Activated CD4-positive, alpha-beta memory T cell treated with anti-CD3 and anti-CD28 coated beads for 36 hours (primary cell): ENCODE data around the gene TIMP2. TPM values are rescaled to one million over a fixed set of nuclear protein-coding genes. Genes with fewer than 3 reads are reported as not detected.

ENCODE experiments used
- CTCF ChIA-PET: fragments of 350-600 bp; sonication (Branson Sonifier 250); formaldehyde crosslinking; loops from one replicate; lab custom pipeline; 2021; ENCODE audit warnings: antibody characterized with exemption, inconsistent platforms; lab: Charles Lee
- POLR2A ChIA-PET: fragments of 350-600 bp; sonication (Branson Sonifier 250); formaldehyde crosslinking; loops from one replicate; lab custom pipeline; 2021; ENCODE audit warnings: antibody characterized with exemption; lab: Charles Lee
- DNase-seq: peaks from one replicate; pipeline ENCODE4 v3.0.0-alpha.2; 2020
- H3K27ac Mint-ChIP-seq: one replicate; pipeline ENCODE4 v1.8.0; 2021; ENCODE audit warnings: mixed read lengths
- H3K27me3 Mint-ChIP-seq: one replicate; pipeline ENCODE4 v1.8.0; 2021; ENCODE audit warnings: mixed read lengths
- H3K36me3 Mint-ChIP-seq: one replicate; pipeline ENCODE4 v1.8.0; 2021; ENCODE audit warnings: mixed read lengths
- H3K4me1 Mint-ChIP-seq: one replicate; pipeline ENCODE4 v1.8.0; 2021; ENCODE audit warnings: low read depth, mixed read lengths
- H3K4me3 Mint-ChIP-seq: one replicate; pipeline ENCODE4 v1.8.0; 2021; ENCODE audit warnings: mild to moderate bottlenecking, mixed read lengths
- H3K9me3 Mint-ChIP-seq: one replicate; pipeline ENCODE4 v1.8.0; 2021; ENCODE audit warnings: mixed read lengths
- intact Hi-C: fragments of 100-400 bp; cut with micrococcal nuclease; formaldehyde crosslinking; loops from one replicate; pipeline ENCODE4 v1.15.1; 2023
- total RNA-seq, 2 experiments: library from RNA; stranded (reverse); gene quantifications; one replicate each; pipeline ENCODE4 v1.2.3, GENCODE V29; 2021

TIMP2 gene
- total RNA-seq, 2 experiments from 2014 or later, result 1.1 TPM

DNA sequence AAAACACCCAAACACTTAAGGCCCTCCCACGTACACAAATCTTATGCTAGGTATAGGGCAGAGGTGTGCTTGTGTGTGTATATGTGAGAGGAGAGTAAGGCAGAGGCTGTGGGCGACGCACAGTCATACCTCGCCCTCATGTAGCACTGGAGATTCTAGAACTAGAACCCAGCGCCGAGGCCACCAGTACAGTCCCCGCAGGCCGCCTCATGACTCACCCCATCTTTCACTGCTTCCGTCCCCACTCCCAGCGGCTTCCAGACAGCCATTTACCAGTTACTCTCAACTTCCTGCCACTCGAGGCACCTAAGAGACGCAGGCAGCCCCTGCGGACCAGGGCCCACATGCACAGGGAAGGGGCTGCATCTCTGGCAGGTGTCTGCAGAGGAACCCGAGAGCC, 119.9 kb downstream of the TIMP2 start:
- ChIA-PET POLR2A (interaction anchor here (0.8 to 1.8 kb wide), 11 partner anchors 12 to 79 kb away, joined by 3 to 14 read pairs (median 3); no protein-coding TSS in a partner anchor), CTCF (interaction anchor here (0.7 to 1.5 kb wide), 6 partner anchors 20 to 167 kb away, joined by 3 to 5 read pairs (median 3); partner anchors contain the start of gene USP36)
- Mint-ChIP-seq H3K27me3 (no peaks in the 10 kb centered on the region), H3K4me1 (peaks cover 54% of the 10 kb centered on the region), H3K9me3 (no peaks in the 10 kb centered on the region), H3K27ac (peak overlapping the region; percentile 95), H3K4me3 (peak overlapping the region; percentile 51), H3K36me3 (peaks cover 68% of the 10 kb centered on the region)
- peak; percentile 93 for DNase-seq
- intact Hi-C loops, result loop anchor here (1.0 to 5.0 kb wide), 5 partner anchors 12 to 423 kb away; partner anchors contain the start of gene USP36

DNA sequence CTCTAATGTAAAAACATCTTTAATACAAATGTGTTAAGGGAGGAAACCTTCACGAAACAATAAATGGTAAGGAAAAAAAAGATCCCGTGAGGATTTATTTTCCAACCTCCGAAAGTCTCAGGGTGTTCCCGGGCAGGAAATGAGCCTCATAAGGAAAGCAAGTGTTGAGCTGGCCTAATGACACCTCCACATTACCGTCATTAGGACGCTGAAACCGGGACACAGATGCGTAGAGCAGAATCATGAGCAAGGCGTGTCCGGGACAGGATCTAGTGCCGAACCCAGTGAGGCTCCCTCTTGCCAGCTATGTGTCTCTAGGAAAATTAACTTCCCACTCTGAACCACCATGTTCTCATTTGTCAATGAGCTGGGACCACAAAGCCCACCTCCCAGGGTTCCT, 120.4 kb downstream of the TIMP2 start:
- ChIA-PET CTCF (interaction anchor here (0.7 to 1.5 kb wide), 6 partner anchors 19 to 168 kb away, joined by 3 to 5 read pairs (median 3); partner anchors contain the start of gene USP36), POLR2A (interaction anchor here (0.8 to 1.8 kb wide), 10 partner anchors 12 to 79 kb away, joined by 3 to 14 read pairs (median 4); no protein-coding TSS in a partner anchor)
- DNase-seq, result peak; percentile 80
- Mint-ChIP-seq H3K27ac (peak overlapping the region; percentile 95), H3K4me1 (peaks cover 60% of the 10 kb centered on the region), H3K9me3 (no peaks in the 10 kb centered on the region), H3K4me3 (peak overlapping the region; percentile 51), H3K36me3 (peaks cover 68% of the 10 kb centered on the region), H3K27me3 (no peaks in the 10 kb centered on the region)
- intact Hi-C loops, result loop anchor here (1.0 to 5.0 kb wide), 5 partner anchors 13 to 422 kb away; partner anchors contain the start of gene USP36

DNA sequence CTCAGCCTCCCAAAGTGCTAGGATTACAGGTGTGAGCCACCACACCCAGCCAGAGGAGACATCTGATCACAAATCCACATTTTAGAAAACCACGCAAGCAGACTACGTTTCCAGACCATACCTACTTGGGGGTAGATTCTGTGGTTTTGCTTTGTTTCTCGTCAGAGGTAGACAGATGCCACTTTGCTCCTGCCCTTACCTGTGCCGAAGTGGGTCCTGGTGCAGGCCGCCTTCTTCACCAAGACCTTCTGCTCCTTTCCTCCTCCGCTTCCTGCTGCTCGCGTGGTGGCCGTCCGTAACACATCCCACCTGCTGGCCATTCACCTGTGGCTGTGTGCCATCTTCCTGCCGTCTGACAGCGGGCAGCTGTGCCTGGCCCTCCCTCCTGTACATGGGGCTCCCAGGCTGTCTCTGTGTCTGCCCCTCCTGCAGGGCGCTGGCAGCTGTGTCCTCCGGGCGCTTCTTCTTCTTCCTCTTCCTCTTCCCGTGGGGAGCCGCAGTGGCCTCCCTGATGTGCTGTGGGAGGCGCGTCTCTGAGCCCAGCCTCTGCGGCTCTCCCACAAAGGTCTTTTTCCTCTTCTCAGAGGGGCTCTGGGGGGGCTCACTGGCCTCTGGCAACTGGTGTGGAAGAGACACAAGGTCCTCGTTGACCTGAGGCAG, 121.9 kb downstream of the TIMP2 start:
- no peak for DNase-seq
- H3K9me3 Mint-ChIP-seq, result no peaks in the 10 kb centered on the region
- CTCF ChIA-PET, result interaction anchor here (0.7 to 0.9 kb wide), 2 partner anchors 15 to 19 kb away, joined by 3 read pairs; no protein-coding TSS in a partner anchor
- peaks cover 73% of the 10 kb centered on the region for H3K36me3 Mint-ChIP-seq
- H3K4me3 Mint-ChIP-seq, result peak overlapping the region; percentile 52
- no peaks in the 10 kb centered on the region for H3K27me3 Mint-ChIP-seq
- intact Hi-C loops, result no loop called here
- POLR2A ChIA-PET, result interaction anchor here (1.8 kb wide), 1 partner anchor 19 kb away, joined by 14 read pairs; no protein-coding TSS in a partner anchor
- H3K4me1 Mint-ChIP-seq, result peaks cover 73% of the 10 kb centered on the region
- peak overlapping the region; percentile 75 for H3K27ac Mint-ChIP-seq

Other genes with a start within 250 kb of the TIMP2 start
- 100 to 1,000 TPM; 184 to 204 TPM for gene CYTH1, start 143.1 kb downstream of the TIMP2 start, total RNA-seq
- 10 to 100 TPM; 71.2 to 74.3 TPM for gene USP36, start 84.6 kb downstream of the TIMP2 start, total RNA-seq
- gene CEP295NL, start 22.2 kb downstream of the TIMP2 start, total RNA-seq, result not detected
- 10 to 100 TPM; 48.0 to 49.5 TPM for gene LGALS3BP, start 54.5 kb upstream of the TIMP2 start, total RNA-seq
- 10 to 100 TPM; 63.3 to 65.4 TPM for gene CANT1, start 84.4 kb upstream of the TIMP2 start, total RNA-seq
- gene C1QTNF1, start 98.8 kb upstream of the TIMP2 start, total RNA-seq, result under 1 TPM; 0.31 to 0.38 TPM
- 10 to 100 TPM; 42.5 to 43.4 TPM for gene ENGASE, start 149.4 kb upstream of the TIMP2 start, total RNA-seq